Iris pigment epithelial cell (primary cell): ENCODE data around the gene FKBP2.

ENCODE experiments used
- DNase-seq: peaks from one replicate; pipeline ENCODE4 v3.0.0-alpha.2; 2011; ENCODE audit warnings: low read depth

FKBP2 gene

DNA sequence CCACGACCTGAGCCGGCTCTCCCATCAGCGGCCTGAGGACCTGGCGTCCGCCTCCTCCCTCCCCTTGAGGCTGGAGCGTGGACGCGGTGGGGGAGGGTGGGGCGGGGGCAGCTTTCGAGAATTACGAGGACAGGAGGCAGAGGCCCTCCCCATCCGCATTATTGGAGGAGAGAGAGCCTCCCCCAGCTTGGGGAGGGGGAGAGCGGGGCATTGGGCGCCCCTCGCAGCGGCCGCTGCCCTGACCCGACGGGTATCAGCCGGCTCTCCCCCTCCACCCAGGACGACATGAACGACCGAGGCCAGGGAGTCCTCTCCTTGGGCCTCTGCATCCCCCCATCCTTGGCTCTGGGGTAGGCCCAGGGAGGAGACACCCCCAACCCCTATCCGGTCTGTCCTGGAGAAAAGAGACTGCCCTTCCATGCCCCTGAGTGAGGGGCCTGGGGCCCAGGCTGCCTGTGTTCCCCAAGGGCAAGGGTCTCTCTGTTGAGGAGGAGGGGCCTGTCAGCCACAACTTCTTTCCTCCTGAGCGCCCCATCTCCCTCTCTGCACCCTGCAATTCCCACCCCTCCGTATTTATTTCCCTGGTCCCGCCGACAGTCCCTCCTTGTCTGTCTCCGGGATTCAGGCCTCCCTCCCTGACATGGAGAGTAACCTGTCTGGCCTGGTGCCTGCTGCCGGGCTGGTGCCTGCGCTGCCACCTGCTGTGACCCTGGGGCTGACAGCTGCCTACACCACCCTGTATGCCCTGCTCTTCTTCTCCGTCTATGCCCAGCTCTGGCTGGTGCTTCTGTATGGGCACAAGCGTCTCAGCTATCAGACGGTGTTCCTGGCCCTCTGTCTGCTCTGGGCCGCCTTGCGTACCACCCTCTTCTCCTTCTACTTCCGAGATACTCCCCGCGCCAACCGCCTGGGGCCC, 45.2 kb downstream of the FKBP2 start:
- DNase-seq, result no peak

DNA sequence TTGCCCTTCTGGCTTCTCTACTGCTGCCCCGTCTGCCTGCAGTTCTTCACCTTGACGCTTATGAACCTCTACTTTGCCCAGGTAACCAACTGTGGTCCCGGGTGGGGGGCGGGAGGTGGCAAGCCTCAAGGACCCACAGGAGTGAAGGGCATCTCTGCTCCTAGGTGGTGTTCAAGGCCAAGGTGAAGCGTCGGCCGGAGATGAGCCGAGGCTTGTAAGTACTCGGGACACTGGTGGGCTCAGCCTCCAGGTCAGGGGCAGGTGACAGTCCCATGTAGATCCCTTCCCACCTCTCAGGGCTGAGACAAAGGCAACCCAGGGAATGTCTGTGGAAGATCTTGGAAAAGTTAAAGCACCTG, 45.9 kb downstream of the FKBP2 start:
- DNase-seq, result no peak

DNA sequence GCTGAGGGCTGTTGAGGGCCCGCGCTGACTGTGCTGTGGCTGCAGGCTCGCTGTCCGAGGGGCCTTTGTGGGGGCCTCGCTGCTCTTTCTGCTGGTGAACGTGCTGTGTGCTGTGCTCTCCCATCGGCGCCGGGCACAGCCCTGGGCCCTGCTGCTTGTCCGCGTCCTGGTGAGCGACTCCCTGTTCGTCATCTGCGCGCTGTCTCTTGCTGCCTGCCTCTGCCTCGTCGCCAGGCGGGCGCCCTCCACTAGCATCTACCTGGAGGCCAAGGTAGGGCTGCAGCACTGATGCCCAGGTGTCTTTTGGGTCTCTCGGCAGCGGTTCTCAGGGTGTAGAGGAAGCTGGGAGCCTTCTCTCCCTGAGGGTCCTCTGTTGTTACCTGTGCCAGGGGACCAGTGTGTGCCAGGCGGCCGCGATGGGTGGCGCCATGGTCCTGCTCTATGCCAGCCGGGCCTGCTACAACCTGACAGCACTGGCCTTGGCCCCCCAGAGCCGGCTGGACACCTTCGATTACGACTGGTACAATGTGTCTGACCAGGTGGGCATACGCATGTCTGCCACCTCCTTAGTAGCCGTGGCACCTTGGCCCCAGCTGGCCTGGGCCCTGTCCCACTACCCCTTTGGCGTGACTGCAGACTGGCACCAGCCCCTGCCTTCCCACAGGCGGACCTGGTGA, 46.9 kb downstream of the FKBP2 start:
- no peak for DNase-seq

DNA sequence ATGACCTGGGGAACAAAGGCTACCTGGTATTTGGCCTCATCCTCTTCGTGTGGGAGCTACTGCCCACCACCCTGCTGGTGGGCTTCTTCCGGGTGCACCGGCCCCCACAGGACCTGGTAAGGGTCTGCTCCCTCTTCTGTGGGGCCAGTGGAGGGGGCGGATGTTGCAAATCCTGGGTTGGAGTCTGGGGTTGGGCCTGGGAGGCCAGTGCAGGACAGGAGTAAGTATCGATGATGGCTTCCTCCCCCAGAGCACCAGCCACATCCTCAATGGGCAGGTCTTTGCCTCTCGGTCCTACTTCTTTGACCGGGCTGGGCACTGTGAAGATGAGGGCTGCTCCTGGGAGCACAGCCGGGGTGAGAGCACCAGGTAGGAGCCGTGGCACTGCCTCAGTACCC, 47.5 kb downstream of the FKBP2 start:
- DNase-seq, result no peak

DNA sequence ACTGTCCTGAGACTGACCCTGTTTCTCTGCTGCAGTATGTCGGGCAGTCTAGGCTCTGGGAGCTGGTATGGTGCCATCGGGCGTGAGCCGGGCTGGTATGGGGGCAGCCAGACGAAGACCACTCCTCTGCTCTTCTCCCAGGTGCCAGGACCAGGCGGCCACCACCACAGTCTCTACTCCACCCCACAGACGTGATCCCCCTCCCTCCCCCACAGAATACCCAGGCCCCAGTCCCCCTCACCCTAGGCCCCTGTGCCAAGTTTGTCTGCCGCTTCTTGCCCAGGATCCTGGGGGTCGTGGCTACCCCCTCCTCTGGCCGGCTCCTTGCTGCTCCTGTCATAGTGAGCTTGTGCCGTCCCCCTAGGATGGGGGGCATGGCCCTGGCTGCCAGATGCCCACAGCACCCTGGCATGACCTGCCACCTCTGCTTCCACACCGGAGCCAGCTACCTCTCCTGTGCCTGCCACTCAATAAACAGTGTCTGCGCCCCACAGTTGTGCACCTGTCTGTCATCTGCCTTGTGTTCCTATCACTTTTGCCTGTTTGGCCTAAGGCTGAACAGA, 48.2 kb downstream of the FKBP2 start:
- DNase-seq, result no peak

DNA sequence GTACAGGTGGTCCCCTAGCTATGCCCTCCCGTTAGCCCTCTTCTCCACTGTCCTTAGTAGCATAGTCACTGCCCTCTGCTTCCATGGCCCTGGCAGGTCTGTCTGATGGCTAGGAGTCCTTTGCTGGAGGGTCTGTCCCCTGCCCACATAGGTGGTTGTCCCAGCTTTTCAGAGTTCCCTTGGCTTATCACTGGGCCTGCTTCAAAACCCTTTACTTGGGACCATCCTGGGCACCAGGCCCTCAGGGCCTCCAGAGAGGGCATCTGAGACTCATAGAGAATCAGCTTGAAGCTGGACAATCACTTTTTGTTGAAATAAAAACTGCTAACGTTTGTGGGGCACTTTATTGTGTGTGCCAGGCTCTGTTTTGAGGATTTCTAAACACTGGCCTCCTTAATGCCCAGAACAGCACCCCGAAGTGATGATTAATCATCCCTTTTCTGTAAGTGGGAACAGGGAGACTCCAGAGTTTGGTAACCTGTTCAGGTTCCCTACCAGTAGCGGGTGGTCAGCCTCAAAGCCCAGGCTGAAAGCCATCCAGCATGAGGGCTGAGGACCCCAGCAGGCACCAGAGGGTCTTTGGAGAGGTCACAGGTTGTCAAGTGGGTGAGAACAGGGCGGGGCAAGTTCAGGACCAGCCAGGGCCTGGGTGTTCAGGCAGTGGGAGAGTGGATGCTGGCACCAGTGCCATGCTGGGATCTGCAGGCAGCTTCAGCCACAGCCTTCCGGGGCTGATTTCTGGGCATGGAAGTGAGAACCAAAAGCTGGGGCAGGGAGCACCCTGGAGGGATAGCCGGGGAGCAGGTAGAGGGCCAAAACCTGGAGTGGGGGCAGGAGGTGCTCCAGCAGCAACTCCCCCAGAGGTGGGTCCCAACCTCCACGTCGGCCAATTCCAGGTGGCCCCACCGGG, 49.7 kb downstream of the FKBP2 start:
- no peak for DNase-seq

DNA sequence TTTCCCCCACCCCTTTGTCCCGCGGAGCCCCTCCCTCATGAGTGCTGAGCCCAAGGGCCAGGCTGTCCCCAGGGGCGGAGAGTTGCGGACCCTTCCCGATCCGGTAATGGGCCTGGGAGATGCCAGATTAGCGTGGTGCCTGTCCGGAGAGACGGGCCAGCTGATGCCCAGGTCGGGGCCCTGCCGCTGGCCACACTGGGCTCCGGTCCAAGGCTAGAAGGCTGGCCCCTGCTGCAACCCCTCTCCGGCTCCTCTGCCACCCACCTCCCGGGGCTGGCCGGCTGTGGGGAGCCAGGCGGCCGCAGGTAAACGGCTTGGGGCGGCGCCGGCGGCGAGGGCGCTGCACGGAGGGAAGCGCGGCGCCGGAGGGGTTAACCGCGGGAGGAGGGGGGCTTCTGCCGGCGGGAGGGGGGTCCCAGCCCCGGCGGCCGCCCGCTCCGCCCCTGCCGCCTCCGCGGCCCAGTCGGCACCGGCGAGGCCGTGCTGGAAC, 50.4 kb downstream of the FKBP2 start, which contains the start of gene KCNK4:
TSS of gene KCNK4 (plus strand) at position 41 of the 490 bp plus-strand sequence. CDS start 1,717 bp downstream, outside the sequence.
- no peak for DNase-seq

DNA sequence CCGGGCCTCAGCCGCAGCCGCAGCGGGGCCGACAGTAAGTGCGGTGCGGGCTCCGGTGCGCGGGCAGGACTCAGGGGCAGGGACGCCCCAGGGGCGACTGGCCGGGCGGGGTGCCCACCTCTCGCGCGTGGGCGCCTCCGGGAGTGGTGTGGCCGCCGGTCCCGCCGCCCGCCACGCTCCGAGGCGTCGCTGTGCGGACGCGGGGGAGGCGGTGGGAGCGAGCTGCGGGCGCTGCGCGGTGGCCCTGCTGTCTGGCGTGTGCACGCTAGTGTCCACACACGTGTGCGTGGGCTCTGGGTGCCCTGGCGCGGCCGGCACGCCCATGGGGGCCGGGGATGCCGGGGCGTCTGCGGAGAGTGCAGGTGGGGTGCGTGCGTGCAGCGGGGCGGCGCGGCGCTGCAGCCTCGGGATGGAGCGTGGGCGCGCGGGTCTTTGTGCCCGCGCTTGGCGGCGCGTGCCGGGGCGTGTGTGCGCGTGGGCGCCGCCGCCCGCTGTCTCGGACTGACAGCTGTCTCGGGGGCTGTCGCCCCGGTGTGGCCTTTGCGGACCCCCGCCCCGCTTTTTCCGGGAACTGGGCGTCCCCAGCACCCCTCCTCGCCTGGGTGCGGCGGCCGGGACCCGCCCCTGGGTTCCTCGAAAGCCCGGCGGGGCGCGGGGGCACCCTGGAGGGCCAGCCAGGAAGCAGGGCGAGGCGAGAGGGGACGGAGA, 51.0 kb downstream of the FKBP2 start:
- no peak for DNase-seq

DNA sequence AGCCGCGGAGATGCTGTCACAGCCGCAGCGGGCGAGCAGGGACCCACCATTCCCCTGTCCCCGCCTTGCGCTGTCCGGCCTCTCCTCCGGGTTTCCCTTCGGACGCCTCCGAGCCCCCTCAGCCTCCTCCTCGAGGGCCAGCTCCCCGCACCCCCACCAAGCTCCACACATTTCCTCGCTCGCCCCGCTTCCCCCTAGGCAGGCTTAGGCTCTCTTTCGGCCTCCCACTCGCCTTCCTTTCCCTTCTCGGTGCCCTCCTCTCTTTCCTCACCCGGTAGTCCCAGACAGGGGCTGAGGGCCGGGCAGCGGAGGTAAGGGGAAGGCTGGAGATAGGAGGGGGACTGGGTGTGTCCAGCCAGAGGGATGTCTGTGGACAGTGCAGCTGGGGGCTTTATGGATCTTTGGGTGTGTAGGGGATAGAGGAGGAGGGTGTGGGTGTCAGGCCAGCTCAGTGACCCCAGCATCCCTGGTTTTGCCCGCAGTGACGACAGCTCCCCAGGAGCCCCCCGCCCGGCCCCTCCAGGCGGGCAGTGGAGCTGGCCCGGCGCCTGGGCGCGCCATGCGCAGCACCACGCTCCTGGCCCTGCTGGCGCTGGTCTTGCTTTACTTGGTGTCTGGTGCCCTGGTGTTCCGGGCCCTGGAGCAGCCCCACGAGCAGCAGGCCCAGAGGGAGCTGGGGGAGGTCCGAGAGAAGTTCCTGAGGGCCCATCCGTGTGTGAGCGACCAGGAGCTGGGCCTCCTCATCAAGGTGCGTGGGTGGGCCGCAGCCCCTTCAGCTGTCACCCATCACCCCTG, 51.8 kb downstream of the FKBP2 start:
- no peak for DNase-seq
